SK-N-SH (cell line): ENCODE data around the gene RNF215. TPM values are rescaled to one million over a fixed set of nuclear protein-coding genes. Genes with fewer than 3 reads are reported as not detected.

Experiments
- CTCF ChIA-PET: fragments of 300-600, 350-600 bp; formaldehyde crosslinking; extraction: SDS; loops from one replicate; lab custom pipeline; 2021; lab: Yijun Ruan, JAX
- POLR2A ChIA-PET: fragments of 350-600 bp; sonication (Branson Sonifier 250); formaldehyde crosslinking; extraction: SDS; loops from one replicate; lab custom pipeline; 2020; ENCODE audit warnings: antibody characterized with exemption, inconsistent platforms; lab: Yijun Ruan, JAX
- DNase-seq: peaks from one replicate; pipeline ENCODE4 v3.0.0; 2012
- H2AFZ ChIP-seq: fragments of 200-600 bp; sonication (generic); 2 replicates; pipeline ENCODE4 v1.8.1; 2016; ENCODE audit warnings: antibody characterized with exemption, mild to moderate bottlenecking, low read depth
- H3F3A ChIP-seq: fragments of 200-600 bp; sonication (generic); replicated peaks from 2 replicates; pipeline ENCODE3; 2016; ENCODE audit warnings: antibody characterized with exemption, mild to moderate bottlenecking; ENCODE audit not compliant: insufficient read depth
- H3K27ac ChIP-seq, 2 experiments: fragments of 200-500 bp in 1 of 2; fragments of 200-600 bp in 1 of 2; sonication (Bioruptor generic) in 1 of 2; sonication (generic), shearing (Covaris generic) in 1 of 2; 2 replicates each; pipeline versions ENCODE4 v1.5.1 to v1.6.1; 2014 to 2016; ENCODE audit warnings: low read depth in 2 of 2, inconsistent platforms in 1 of 2, low read length in 1 of 2, mild to moderate bottlenecking in 1 of 2, mixed read lengths in 1 of 2
- H3K27me3 ChIP-seq: fragments of 200-600 bp; sonication (generic), shearing (Covaris generic); 2 replicates; pipeline ENCODE4 v1.6.1; 2016; ENCODE audit warnings: mixed run types; ENCODE audit not compliant: insufficient read depth
- H3K36me3 ChIP-seq, 2 experiments: fragments of 200-500 bp in 1 of 2; fragments of 200-600 bp in 1 of 2; sonication (Bioruptor generic) in 1 of 2; sonication (generic) in 1 of 2; replicated peaks in 1 of 2; 2 replicates each; pipeline versions ENCODE3 to v1.5.1; 2014 to 2016; ENCODE audit warnings: low read length in 1 of 2, mild to moderate bottlenecking in 1 of 2; ENCODE audit not compliant: insufficient read depth in 2 of 2, control insufficient read depth in 1 of 2
- H3K4me1 ChIP-seq, 2 experiments: fragments of 200-500 bp in 1 of 2; fragments of 200-600 bp in 1 of 2; sonication (Bioruptor generic) in 1 of 2; sonication (generic), shearing (Covaris generic) in 1 of 2; 2 replicates each; pipeline versions ENCODE4 v1.5.1 to v1.6.1; 2014 to 2016; ENCODE audit warnings: low read depth in 1 of 2, low read length in 1 of 2, mixed run types in 1 of 2; ENCODE audit not compliant: insufficient read depth in 2 of 2, control insufficient read depth in 1 of 2
- H3K4me2 ChIP-seq: fragments of 200-600 bp; sonication (generic), shearing (Covaris generic); 2 replicates; pipeline ENCODE4 v1.6.1; 2017; ENCODE audit warnings: mixed run types
- H3K4me3 ChIP-seq, 2 experiments: fragments of 200-500 bp in 1 of 2; fragments of 200-600 bp in 1 of 2; sonication (Bioruptor generic) in 1 of 2; sonication (generic), shearing (Covaris generic) in 1 of 2; 2 replicates each; pipeline versions ENCODE4 v1.5.1 to v1.8.1; 2014 to 2016; ENCODE audit warnings: low read depth in 2 of 2, inconsistent platforms in 1 of 2, low read length in 1 of 2, mild to moderate bottlenecking in 1 of 2, mixed read lengths in 1 of 2, moderate library complexity in 1 of 2
- H3K79me2 ChIP-seq: fragments of 200-600 bp; sonication (generic); 2 replicates; pipeline ENCODE4 v1.8.1; 2017; ENCODE audit warnings: mild to moderate bottlenecking; ENCODE audit not compliant: insufficient read depth
- H3K9ac ChIP-seq: fragments of 200-600 bp; sonication (generic); 2 replicates; pipeline ENCODE4 v1.6.1; 2017; ENCODE audit warnings: mixed run types
- H3K9me2 ChIP-seq: fragments of 200-600 bp; sonication (generic); 2 replicates; pipeline ENCODE4 v1.6.1; 2017; ENCODE audit warnings: mixed run types
- H3K9me3 ChIP-seq: fragments of 200-600 bp; sonication (generic); 2 replicates; pipeline ENCODE4 v1.6.1; 2017; ENCODE audit warnings: mixed run types, mild to moderate bottlenecking, moderate library complexity
- H4K20me1 ChIP-seq: fragments of 200-600 bp; sonication (generic); 2 replicates; pipeline ENCODE4 v1.6.1; 2017; ENCODE audit warnings: mild to moderate bottlenecking, mixed run types; ENCODE audit not compliant: insufficient read depth
- ELF1 ChIP-seq: IDR thresholded peaks from 2 replicates; pipeline ENCODE4 v1.4.0; 2012
- EZH2phosphoT487 ChIP-seq: fragments of 200-600 bp; sonication (generic); IDR thresholded peaks from 2 replicates; pipeline ENCODE4 v1.6.1; 2017; ENCODE audit warnings: low read depth, mixed run types, mild to moderate bottlenecking, antibody characterized with exemption, moderate library complexity, borderline replicate concordance
- FOSL2 ChIP-seq: IDR thresholded peaks from 2 replicates; pipeline ENCODE4 v1.4.0; 2012; ENCODE audit warnings: low read depth, mild to moderate bottlenecking, moderate library complexity, borderline replicate concordance
- FOXJ3 ChIP-seq: sonication (generic); formaldehyde crosslinking; IDR thresholded peaks from 2 replicates; pipeline ENCODE4 v1.5.1; 2020; ENCODE audit warnings: mild to moderate bottlenecking, missing genetic modification reagents
- FOXM1 ChIP-seq: IDR thresholded peaks from 2 replicates; pipeline ENCODE4 v1.4.0; 2012; ENCODE audit warnings: low read depth, mild to moderate bottlenecking
- GABPA ChIP-seq: IDR thresholded peaks from 2 replicates; pipeline ENCODE4 v1.4.0; 2012; ENCODE audit warnings: low read depth, mild to moderate bottlenecking
- MXI1 ChIP-seq: IDR thresholded peaks from 2 replicates; pipeline ENCODE4 v1.6.1; 2012; ENCODE audit warnings: mild to moderate bottlenecking, low read depth, low read length, improper control_type of control experiment
- SIN3A ChIP-seq: IDR thresholded peaks from 2 replicates; pipeline ENCODE4 v1.6.1; 2012; ENCODE audit warnings: low read depth, mild to moderate bottlenecking, low read length, moderate library complexity, borderline replicate concordance
- TEAD4 ChIP-seq: IDR thresholded peaks from 2 replicates; pipeline ENCODE4 v1.4.0; 2012; ENCODE audit warnings: mild to moderate bottlenecking, borderline replicate concordance; ENCODE audit not compliant: insufficient read depth
- WGBS: methylation state at CpG from one replicate; pipeline ENCODE4 v1.1.6; 2017; ENCODE audit warnings: low lambda C conversion rate; 5-methylcytosine and 5-hydroxymethylcytosine counted together
- polyA plus RNA-seq, 3 experiments: library from polyadenylated mRNA; depleted of rRNA; stranded (reverse); fragments of >200 nt; gene quantifications; 2 replicates each; pipeline ENCODE4 v1.2.3, GENCODE V29; 2012
- TF ChIP-seq, protein P1 (sequence below): IDR thresholded peaks from 2 replicates; pipeline ENCODE4 v1.4.0; 2012; ENCODE audit warnings: low read depth
- TF ChIP-seq, protein P2 (sequence below): IDR thresholded peaks from 2 replicates; pipeline ENCODE4 v1.6.1; 2012; ENCODE audit warnings: mild to moderate bottlenecking, low read depth, low read length, moderate library complexity
- TF ChIP-seq, protein P3 (sequence below): fragments of 150-350 bp; IDR thresholded peaks from 2 replicates; pipeline ENCODE4 v1.6.1; 2017; ENCODE audit warnings: antibody characterized with exemption, low read length, low read depth, borderline replicate concordance
- TF ChIP-seq, protein P4 (sequence below): IDR thresholded peaks from 2 replicates; pipeline ENCODE4; 2012
- TF ChIP-seq, protein P5 (sequence below): fragments of 200-600 bp; sonication (generic); IDR thresholded peaks from 2 replicates; pipeline ENCODE4 v1.6.1; 2017; ENCODE audit warnings: antibody characterized with exemption, mild to moderate bottlenecking, moderate library complexity

The RNF215 gene
- polyA plus RNA-seq, 1 of the 3 experiments (the other 2 are of a cell fraction) = 28.6 TPM

DNA sequence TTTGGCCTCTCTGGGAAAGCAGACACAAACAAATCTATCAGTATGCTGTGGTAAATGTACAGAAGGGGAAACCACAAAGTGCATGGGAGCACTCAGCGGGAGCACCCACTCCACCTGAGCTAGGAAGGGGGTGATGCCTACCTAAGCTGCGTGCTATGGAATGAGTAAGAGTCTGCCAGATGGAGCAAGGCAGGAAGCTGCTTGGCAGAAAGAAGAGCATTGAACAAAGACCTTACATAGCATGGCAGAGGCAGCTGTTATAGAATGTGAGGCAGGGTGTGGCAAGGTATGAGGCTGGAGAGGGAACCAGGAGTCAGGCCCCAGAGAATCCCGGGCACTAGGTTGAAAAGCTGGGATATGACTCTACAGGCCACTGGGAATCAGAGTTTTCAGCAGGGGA, 24.6 kb upstream of the RNF215 start:
- peaks cover 27 to 38% of the 10 kb centered on the region in 2 experiments for H3K36me3 ChIP-seq
- TF ChIP-seq, protein P1, sequence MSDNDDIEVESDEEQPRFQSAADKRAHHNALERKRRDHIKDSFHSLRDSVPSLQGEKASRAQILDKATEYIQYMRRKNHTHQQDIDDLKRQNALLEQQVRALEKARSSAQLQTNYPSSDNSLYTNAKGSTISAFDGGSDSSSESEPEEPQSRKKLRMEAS = no peak
- TF ChIP-seq SIN3A (no peak), ELF1 (no peak), EZH2phosphoT487 (no peak), FOXJ3 (CRISPR knock-in tag) (no peak), FOXM1 (no peak), FOSL2 (no peak), GABPA (no peak), TEAD4 (no peak), MXI1 (no peak)
- TF ChIP-seq, protein P2, sequence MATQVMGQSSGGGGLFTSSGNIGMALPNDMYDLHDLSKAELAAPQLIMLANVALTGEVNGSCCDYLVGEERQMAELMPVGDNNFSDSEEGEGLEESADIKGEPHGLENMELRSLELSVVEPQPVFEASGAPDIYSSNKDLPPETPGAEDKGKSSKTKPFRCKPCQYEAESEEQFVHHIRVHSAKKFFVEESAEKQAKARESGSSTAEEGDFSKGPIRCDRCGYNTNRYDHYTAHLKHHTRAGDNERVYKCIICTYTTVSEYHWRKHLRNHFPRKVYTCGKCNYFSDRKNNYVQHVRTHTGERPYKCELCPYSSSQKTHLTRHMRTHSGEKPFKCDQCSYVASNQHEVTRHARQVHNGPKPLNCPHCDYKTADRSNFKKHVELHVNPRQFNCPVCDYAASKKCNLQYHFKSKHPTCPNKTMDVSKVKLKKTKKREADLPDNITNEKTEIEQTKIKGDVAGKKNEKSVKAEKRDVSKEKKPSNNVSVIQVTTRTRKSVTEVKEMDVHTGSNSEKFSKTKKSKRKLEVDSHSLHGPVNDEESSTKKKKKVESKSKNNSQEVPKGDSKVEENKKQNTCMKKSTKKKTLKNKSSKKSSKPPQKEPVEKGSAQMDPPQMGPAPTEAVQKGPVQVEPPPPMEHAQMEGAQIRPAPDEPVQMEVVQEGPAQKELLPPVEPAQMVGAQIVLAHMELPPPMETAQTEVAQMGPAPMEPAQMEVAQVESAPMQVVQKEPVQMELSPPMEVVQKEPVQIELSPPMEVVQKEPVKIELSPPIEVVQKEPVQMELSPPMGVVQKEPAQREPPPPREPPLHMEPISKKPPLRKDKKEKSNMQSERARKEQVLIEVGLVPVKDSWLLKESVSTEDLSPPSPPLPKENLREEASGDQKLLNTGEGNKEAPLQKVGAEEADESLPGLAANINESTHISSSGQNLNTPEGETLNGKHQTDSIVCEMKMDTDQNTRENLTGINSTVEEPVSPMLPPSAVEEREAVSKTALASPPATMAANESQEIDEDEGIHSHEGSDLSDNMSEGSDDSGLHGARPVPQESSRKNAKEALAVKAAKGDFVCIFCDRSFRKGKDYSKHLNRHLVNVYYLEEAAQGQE = no peak
- TF ChIP-seq, protein P3, sequence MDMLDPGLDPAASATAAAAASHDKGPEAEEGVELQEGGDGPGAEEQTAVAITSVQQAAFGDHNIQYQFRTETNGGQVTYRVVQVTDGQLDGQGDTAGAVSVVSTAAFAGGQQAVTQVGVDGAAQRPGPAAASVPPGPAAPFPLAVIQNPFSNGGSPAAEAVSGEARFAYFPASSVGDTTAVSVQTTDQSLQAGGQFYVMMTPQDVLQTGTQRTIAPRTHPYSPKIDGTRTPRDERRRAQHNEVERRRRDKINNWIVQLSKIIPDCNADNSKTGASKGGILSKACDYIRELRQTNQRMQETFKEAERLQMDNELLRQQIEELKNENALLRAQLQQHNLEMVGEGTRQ = no peak
- TF ChIP-seq, protein P4, sequence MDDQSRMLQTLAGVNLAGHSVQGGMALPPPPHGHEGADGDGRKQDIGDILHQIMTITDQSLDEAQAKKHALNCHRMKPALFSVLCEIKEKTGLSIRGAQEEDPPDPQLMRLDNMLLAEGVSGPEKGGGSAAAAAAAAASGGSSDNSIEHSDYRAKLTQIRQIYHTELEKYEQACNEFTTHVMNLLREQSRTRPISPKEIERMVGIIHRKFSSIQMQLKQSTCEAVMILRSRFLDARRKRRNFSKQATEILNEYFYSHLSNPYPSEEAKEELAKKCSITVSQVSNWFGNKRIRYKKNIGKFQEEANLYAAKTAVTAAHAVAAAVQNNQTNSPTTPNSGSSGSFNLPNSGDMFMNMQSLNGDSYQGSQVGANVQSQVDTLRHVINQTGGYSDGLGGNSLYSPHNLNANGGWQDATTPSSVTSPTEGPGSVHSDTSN = no peak
- TF ChIP-seq, protein P5, sequence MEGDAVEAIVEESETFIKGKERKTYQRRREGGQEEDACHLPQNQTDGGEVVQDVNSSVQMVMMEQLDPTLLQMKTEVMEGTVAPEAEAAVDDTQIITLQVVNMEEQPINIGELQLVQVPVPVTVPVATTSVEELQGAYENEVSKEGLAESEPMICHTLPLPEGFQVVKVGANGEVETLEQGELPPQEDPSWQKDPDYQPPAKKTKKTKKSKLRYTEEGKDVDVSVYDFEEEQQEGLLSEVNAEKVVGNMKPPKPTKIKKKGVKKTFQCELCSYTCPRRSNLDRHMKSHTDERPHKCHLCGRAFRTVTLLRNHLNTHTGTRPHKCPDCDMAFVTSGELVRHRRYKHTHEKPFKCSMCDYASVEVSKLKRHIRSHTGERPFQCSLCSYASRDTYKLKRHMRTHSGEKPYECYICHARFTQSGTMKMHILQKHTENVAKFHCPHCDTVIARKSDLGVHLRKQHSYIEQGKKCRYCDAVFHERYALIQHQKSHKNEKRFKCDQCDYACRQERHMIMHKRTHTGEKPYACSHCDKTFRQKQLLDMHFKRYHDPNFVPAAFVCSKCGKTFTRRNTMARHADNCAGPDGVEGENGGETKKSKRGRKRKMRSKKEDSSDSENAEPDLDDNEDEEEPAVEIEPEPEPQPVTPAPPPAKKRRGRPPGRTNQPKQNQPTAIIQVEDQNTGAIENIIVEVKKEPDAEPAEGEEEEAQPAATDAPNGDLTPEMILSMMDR = no peak
- no peak overlapping the region for H3K9ac ChIP-seq
- no peaks in the 10 kb centered on the region for H3K27me3 ChIP-seq
- no peak overlapping the region for H3K4me2 ChIP-seq
- CTCF ChIA-PET = interaction anchor here (0.9 to 1.9 kb wide), 3 partner anchors 24 to 149 kb away, joined by 3 to 5 read pairs (median 3); partner anchors contain the start of gene RNF215
- H4K20me1 ChIP-seq = no peaks in the 10 kb centered on the region
- POLR2A ChIA-PET = interaction anchor here (0.6 kb wide), 2 partner anchors 466 to 1250 kb away, joined by 4 to 5 read pairs; partner anchors contain the start of gene PISD
- H3K4me1 ChIP-seq = no peaks in the 10 kb centered on the region
- no peak for DNase-seq
- no peak overlapping the region for H3K27ac ChIP-seq
- H2AFZ ChIP-seq = no peak overlapping the region
- H3K79me2 ChIP-seq = no peaks in the 10 kb centered on the region
- no peaks in the 10 kb centered on the region for H3K9me3 ChIP-seq
- H3F3A ChIP-seq = peaks cover 8% of the 10 kb centered on the region
- H3K4me3 ChIP-seq = no peak overlapping the region
- WGBS = 87% methylated on average over 3 of the region's 3 CpGs
- H3K9me2 ChIP-seq = no peaks in the 10 kb centered on the region
